Brain microvascular endothelial cell (primary cell): ENCODE results near the gene KLK15.

Experiments
- DNase-seq: peaks from one replicate; pipeline ENCODE4 v3.0.0-alpha.2; 2020
- H3K27ac ChIP-seq: fragments of 250-450 bp; sonication (Bioruptor Pico); 2 replicates; pipeline ENCODE4 v1.5.1; 2020; ENCODE audit warnings: mild to moderate bottlenecking, moderate library complexity
- H3K27me3 ChIP-seq: fragments of 250-450 bp; sonication (Bioruptor Pico); replicated peaks from 2 replicates; pipeline ENCODE4 v1.5.1; 2020; ENCODE audit warnings: mild to moderate bottlenecking
- H3K36me3 ChIP-seq: fragments of 250-450 bp; sonication (Bioruptor Pico); replicated peaks from 2 replicates; pipeline ENCODE4 v1.5.1; 2020; ENCODE audit warnings: mild to moderate bottlenecking
- H3K4me3 ChIP-seq: 2 replicates; pipeline ENCODE4 v1.5.1; 2011; ENCODE audit warnings: low read depth, mild to moderate bottlenecking, control low read depth, low read length, moderate library complexity
- in situ Hi-C: cut with HindIII; loops from 2 replicates; pipeline ENCODE4 v1.10.0; 2017; ENCODE audit warnings: low sequenced_read_pairs, low pct_ligation_motif_present
- TF ChIP-seq, protein P1 (sequence below): IDR thresholded peaks from 2 replicates; pipeline ENCODE4 v1.5.1; 2011; ENCODE audit warnings: low read depth, mild to moderate bottlenecking, moderate library complexity, low read length, control low read depth, inconsistent platforms; ENCODE audit errors: missing control alignments

Gene KLK15

DNA sequence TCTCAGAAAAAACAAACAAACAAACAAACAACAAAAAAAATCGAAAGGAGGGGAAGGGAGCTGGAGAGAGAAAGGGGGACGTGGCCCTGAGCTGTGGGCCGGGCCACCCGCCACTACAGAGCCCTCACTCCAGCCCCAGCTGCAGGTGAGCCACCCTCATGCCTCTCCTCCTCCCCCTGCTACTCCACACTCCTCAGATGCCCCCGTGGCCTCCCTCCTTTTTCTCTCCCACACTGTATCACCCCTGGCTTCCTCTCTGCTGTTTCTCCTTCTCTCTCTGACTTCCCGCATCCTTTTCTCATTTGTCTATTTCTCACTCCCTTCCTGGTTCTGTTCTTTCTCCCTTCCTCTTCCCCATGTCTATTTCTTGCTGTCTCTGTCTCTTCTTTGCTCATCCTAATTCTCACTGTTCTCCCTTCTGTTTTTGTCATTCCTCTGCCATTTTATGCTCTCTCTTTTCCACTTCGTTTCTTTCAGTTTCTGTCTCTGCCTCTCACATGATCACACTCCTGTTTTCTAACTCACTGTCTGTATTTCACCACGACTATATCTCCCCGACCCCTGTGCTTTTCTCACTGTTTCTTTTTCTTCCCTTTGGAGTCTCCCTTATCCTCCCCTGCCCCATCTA, 42.5 kb upstream of the KLK15 start:
- in situ Hi-C loops: no loop called here
- Histone ChIP-seq H3K27me3 (no peaks in the 10 kb centered on the region), H3K36me3 (no peaks in the 10 kb centered on the region), H3K4me3 (no peak overlapping the region), H3K27ac (no peak overlapping the region)
- TF ChIP-seq, protein P1, sequence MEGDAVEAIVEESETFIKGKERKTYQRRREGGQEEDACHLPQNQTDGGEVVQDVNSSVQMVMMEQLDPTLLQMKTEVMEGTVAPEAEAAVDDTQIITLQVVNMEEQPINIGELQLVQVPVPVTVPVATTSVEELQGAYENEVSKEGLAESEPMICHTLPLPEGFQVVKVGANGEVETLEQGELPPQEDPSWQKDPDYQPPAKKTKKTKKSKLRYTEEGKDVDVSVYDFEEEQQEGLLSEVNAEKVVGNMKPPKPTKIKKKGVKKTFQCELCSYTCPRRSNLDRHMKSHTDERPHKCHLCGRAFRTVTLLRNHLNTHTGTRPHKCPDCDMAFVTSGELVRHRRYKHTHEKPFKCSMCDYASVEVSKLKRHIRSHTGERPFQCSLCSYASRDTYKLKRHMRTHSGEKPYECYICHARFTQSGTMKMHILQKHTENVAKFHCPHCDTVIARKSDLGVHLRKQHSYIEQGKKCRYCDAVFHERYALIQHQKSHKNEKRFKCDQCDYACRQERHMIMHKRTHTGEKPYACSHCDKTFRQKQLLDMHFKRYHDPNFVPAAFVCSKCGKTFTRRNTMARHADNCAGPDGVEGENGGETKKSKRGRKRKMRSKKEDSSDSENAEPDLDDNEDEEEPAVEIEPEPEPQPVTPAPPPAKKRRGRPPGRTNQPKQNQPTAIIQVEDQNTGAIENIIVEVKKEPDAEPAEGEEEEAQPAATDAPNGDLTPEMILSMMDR: no peak
- DNase-seq: no peak

DNA sequence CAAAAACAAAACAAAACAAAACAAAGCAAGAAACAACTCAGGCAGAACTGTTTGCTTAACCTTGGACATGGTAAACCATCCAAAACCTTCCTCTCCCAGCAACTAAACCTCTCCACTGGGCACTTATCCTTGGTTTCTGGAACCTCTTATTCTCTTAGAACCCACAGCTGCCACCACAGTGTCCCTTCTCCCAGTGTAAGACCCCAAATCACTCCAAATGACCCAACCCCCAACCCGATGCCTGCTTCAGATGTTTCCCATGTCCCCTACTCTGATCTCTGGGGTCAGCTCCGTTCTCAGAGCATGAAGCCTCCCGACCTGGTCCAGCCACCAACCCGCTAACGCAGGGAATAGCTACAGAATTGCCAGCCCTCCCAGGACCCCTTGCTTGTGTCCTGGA, 40.8 kb upstream of the KLK15 start:
- no peak for DNase-seq
- H3K36me3 ChIP-seq: no peaks in the 10 kb centered on the region
- TF ChIP-seq, protein P1: no peak
- H3K27me3 ChIP-seq: no peaks in the 10 kb centered on the region
- no peak overlapping the region for H3K27ac ChIP-seq
- H3K4me3 ChIP-seq: no peak overlapping the region
- in situ Hi-C loops: no loop called here

DNA sequence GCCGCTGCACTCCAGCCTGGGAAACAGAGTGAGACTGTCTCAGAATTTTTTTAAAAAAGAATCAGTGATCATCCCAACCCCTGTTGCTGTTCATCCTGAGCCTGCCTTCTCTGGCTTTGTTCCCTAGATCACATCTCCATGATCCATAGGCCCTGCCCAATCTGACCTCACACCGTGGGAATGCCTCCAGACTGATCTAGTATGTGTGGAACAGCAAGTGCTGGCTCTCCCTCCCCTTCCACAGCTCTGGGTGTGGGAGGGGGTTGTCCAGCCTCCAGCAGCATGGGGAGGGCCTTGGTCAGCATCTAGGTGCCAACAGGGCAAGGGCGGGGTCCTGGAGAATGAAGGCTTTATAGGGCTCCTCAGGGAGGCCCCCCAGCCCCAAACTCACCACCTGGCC, 39.7 kb upstream of the KLK15 start, which contains the start of gene KLK2:
TSS of gene KLK2 (plus strand) at position 384 of the 400 bp plus-strand sequence. CDS start 35 bp downstream, outside the sequence.
- DNase-seq: no peak
- no peaks in the 10 kb centered on the region for H3K27me3 ChIP-seq
- in situ Hi-C loops: no loop called here

DNA sequence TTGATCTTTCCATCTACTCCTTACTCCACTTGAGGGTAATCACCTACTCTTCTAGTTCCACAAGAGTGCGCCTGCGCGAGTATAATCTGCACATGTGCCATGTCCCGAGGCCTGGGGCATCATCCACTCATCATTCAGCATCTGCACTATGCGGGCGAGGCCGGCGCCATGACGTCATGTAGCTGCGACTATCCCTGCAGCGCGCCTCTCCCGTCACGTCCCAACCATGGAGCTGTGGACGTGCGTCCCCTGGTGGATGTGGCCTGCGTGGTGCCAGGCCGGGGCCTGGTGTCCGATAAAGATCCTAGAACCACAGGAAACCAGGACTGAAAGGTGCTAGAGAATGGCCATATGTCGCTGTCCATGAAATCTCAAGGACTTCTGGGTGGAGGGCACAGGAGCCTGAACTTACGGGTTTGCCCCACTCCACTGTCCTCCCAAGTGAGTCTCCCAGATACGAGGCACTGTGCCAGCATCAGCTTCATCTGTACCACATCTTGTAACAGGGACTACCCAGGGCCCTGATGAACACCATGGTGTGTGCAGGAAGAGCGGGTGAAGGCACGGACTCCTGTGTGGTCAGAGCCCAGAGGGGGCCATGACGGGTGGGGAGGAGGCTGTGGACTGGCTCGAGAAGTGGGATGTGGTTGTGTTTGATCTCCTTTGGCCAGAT, 37.2 kb upstream of the KLK15 start:
- no peak overlapping the region for H3K4me3 ChIP-seq
- H3K27ac ChIP-seq: no peak overlapping the region
- H3K27me3 ChIP-seq: no peaks in the 10 kb centered on the region
- DNase-seq: no peak
- TF ChIP-seq, protein P1: no peak
- in situ Hi-C loops: no loop called here
- H3K36me3 ChIP-seq: no peaks in the 10 kb centered on the region

More for the DNA sequence above, 39.7 kb upstream of the KLK15 start, which contains the start of gene KLK2:
- Histone ChIP-seq H3K36me3 (no peaks in the 10 kb centered on the region), H3K4me3 (no peak within 1 kb of the TSS), H3K27ac (no peak within 1 kb of the TSS)
- TF ChIP-seq, protein P1: no peak

DNA sequence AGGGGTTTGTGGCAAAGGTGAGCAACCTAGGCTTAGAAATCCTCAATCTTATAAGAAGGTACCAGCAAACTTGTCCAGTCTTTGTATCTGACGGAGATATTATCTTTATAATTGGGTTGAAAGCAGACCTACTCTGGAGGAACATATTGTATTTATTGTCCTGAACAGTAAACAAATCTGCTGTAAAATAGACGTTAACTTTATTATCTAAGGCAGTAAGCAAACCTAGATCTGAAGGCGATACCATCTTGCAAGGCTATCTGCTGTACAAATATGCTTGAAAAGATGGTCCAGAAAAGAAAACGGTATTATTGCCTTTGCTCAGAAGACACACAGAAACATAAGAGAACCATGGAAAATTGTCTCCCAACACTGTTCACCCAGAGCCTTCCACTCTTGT, 36.1 kb upstream of the KLK15 start:
- in situ Hi-C loops: no loop called here
- H3K36me3 ChIP-seq: no peaks in the 10 kb centered on the region
- H3K27ac ChIP-seq: no peak overlapping the region
- H3K27me3 ChIP-seq: no peaks in the 10 kb centered on the region
- DNase-seq: no peak
- no peak overlapping the region for H3K4me3 ChIP-seq
- TF ChIP-seq, protein P1: no peak
